SK-N-SH treated with all-trans-retinoic acid at 6 μM for 48 hours (cell line): ENCODE measurements around the gene ZSWIM5.
"Not testable (repeated sequence)": the region's sequence is repeated elsewhere in the genome, so short reads cannot be mapped to it uniquely, and the experiment has no call there.

ENCODE experiments used
- ATAC-seq: fragments of 200-7000 bp; cut with Tn5 transposase; 3 replicates; pipeline ENCODE4 v1.9.1; 2020; ENCODE audit warnings: mild to moderate bottlenecking, moderate library complexity
- ARNTL ChIP-seq: fragments of 450-650 bp; formaldehyde crosslinking; IDR thresholded peaks from 2 replicates; pipeline ENCODE4 v1.5.0; 2020; ENCODE audit warnings: low read depth, mild to moderate bottlenecking, moderate library complexity, borderline replicate concordance
- BACH2 ChIP-seq: fragments of 250-450 bp; sonication (Bioruptor Pico); IDR thresholded peaks from 2 replicates; pipeline ENCODE4 v1.9.0; 2021; ENCODE audit warnings: mild to moderate bottlenecking, borderline replicate concordance
- CSDC2 ChIP-seq: fragments of 250-450 bp; sonication (Bioruptor Pico); IDR thresholded peaks from 2 replicates; pipeline ENCODE4 v1.5.0; 2020; ENCODE audit warnings: mild to moderate bottlenecking, moderate library complexity
- GLIS3 ChIP-seq: fragments of 250-450 bp; sonication (Bioruptor Pico); IDR thresholded peaks from 2 replicates; pipeline ENCODE4 v1.5.0; 2020; ENCODE audit warnings: mild to moderate bottlenecking, moderate library complexity
- ISL1 ChIP-seq: fragments of 250-450 bp; sonication (Bioruptor Pico); IDR thresholded peaks from 2 replicates; pipeline ENCODE4 v2.1.2; 2022; ENCODE audit warnings: mild to moderate bottlenecking, moderate library complexity
- OSR1 ChIP-seq: fragments of 250-450 bp; sonication (Bioruptor Pico); IDR thresholded peaks from 2 replicates; pipeline ENCODE4 v1.8.0; 2022; ENCODE audit warnings: moderate library complexity, mild to moderate bottlenecking, inconsistent platforms
- PPARA ChIP-seq: fragments of 250-450 bp; sonication (Bioruptor Pico); IDR thresholded peaks from 2 replicates; pipeline ENCODE4 v1.5.0; 2020; ENCODE audit warnings: mild to moderate bottlenecking, borderline replicate concordance
- RARB ChIP-seq: fragments of 250-450 bp; sonication (Bioruptor Pico); IDR thresholded peaks from 2 replicates; pipeline ENCODE4 v1.8.0; 2021; ENCODE audit warnings: mild to moderate bottlenecking, moderate library complexity
- SNAI2 ChIP-seq: fragments of 250-450 bp; sonication (Bioruptor Pico); IDR thresholded peaks from 2 replicates; pipeline ENCODE4 v1.5.0; 2020; ENCODE audit warnings: mild to moderate bottlenecking, moderate library complexity
- TCF4 ChIP-seq: fragments of 250-450 bp; sonication (Bioruptor Pico); IDR thresholded peaks from 2 replicates; pipeline ENCODE4 v1.8.0; 2021; ENCODE audit warnings: mild to moderate bottlenecking, moderate library complexity, borderline replicate concordance
- TOX ChIP-seq: fragments of 250-450 bp; sonication (Bioruptor Pico); IDR thresholded peaks from 2 replicates; pipeline ENCODE4 v1.8.0; 2021; ENCODE audit warnings: mild to moderate bottlenecking, moderate library complexity, borderline replicate concordance
- ZC3H10 ChIP-seq: fragments of 250-450 bp; sonication (Bioruptor Pico); IDR thresholded peaks from 2 replicates; pipeline ENCODE4 v1.5.1; 2021; ENCODE audit warnings: mild to moderate bottlenecking, moderate library complexity
- ZFP3 ChIP-seq: fragments of 250-450 bp; sonication (Bioruptor Pico); IDR thresholded peaks from 2 replicates; pipeline ENCODE4 v1.5.0; 2020; ENCODE audit warnings: mild to moderate bottlenecking, moderate library complexity
- ZNF565 ChIP-seq: fragments of 450-650 bp; formaldehyde crosslinking; conservative IDR thresholded peaks from 2 replicates; pipeline ENCODE4 v1.5.0; 2020; ENCODE audit warnings: low read depth, mild to moderate bottlenecking, moderate library complexity
- ZNF70 ChIP-seq: fragments of 450-650 bp; formaldehyde crosslinking; IDR thresholded peaks from 2 replicates; pipeline ENCODE4 v1.5.0; 2020; ENCODE audit warnings: mild to moderate bottlenecking, moderate library complexity
- ZNF8 ChIP-seq: fragments of 450-650 bp; formaldehyde crosslinking; IDR thresholded peaks from 2 replicates; pipeline ENCODE4 v1.5.0; 2020; ENCODE audit warnings: mild to moderate bottlenecking, moderate library complexity
- TF ChIP-seq, protein P1 (sequence below): fragments of 250-450 bp; sonication (Bioruptor Pico); IDR thresholded peaks from 2 replicates; pipeline ENCODE4 v1.8.0; 2021; ENCODE audit warnings: low read depth, mild to moderate bottlenecking, moderate library complexity, borderline replicate concordance
- TF ChIP-seq, protein P2 (sequence below): fragments of 250-450 bp; sonication (Bioruptor Pico); IDR thresholded peaks from 2 replicates; pipeline ENCODE4 v1.5.1; 2020; ENCODE audit warnings: low read depth, mild to moderate bottlenecking, moderate library complexity
- TF ChIP-seq, protein P3 (sequence below): fragments of 250-450 bp; sonication (Bioruptor Pico); IDR thresholded peaks from 2 replicates; pipeline ENCODE4 v1.5.0; 2020; ENCODE audit warnings: mild to moderate bottlenecking, moderate library complexity
- TF ChIP-seq, protein P4 (sequence below): fragments of 250-450 bp; sonication (Bioruptor Pico); IDR thresholded peaks from 2 replicates; pipeline ENCODE4 v1.8.0; 2020; ENCODE audit warnings: mild to moderate bottlenecking, moderate library complexity, borderline replicate concordance

The ZSWIM5 gene

DNA sequence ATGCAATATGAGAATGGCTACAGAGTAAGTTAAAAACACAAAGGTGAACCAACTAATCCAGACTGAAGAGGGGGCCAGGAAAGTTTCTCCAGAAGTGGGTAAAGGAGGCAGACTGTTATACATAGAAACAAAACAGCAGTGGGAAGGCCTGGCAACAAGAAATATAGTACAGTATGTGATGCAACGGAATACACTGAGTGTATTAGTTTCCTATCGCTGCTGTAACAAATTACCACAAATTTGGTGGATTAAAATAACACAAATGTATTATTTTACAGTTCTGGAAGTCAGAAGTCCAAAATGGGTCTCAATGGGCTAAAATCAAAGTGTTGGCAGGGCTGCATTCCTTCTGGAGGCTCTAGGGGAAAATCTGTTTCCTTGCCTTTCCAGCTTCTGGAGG lies 95.2 kb downstream of the ZSWIM5 start:
- ATAC-seq, result no peak
- no peak for TF ChIP-seq OSR1
- TF ChIP-seq, protein P1, sequence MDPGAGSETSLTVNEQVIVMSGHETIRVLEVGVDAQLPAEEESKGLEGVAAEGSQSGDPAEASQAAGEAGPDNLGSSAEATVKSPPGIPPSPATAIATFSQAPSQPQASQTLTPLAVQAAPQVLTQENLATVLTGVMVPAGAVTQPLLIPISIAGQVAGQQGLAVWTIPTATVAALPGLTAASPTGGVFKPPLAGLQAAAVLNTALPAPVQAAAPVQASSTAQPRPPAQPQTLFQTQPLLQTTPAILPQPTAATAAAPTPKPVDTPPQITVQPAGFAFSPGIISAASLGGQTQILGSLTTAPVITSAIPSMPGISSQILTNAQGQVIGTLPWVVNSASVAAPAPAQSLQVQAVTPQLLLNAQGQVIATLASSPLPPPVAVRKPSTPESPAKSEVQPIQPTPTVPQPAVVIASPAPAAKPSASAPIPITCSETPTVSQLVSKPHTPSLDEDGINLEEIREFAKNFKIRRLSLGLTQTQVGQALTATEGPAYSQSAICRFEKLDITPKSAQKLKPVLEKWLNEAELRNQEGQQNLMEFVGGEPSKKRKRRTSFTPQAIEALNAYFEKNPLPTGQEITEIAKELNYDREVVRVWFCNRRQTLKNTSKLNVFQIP (CRISPR knock-in tag), result no peak
- no peak for TF ChIP-seq ZNF565 (CRISPR knock-in tag)
- no peak for TF ChIP-seq BACH2

DNA sequence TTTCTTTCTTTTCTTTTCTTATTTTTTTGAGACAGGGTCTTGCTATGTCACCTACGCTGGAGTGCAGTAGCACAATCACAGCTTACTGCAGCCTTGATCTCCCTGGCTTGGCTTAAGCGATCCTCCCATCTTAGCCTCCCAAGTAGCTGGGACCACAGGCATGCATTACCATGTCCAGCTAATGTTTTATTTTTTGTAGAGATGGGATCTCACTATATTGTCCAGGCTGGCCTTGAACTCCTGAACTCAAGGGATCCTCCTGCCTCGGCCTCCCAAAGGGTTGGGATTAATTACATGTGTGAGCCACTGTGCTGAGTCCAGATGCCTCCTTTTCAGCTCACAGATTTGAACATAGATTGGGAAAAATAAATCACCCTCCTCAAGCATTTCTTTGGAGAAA lies 98.6 kb downstream of the ZSWIM5 start:
- TF ChIP-seq, protein P1 (CRISPR knock-in tag), result no peak
- TF ChIP-seq OSR1, result no peak
- TF ChIP-seq ARNTL, result no peak
- TF ChIP-seq RARB (CRISPR knock-in tag), result no peak
- TF ChIP-seq ZNF70 (CRISPR knock-in tag), result no peak
- no peak for TF ChIP-seq GLIS3 (CRISPR knock-in tag)
- no peak for TF ChIP-seq TOX
- TF ChIP-seq ZC3H10, result no peak
- no peak for TF ChIP-seq PPARA
- no peak for TF ChIP-seq ZFP3
- TF ChIP-seq, protein P2, sequence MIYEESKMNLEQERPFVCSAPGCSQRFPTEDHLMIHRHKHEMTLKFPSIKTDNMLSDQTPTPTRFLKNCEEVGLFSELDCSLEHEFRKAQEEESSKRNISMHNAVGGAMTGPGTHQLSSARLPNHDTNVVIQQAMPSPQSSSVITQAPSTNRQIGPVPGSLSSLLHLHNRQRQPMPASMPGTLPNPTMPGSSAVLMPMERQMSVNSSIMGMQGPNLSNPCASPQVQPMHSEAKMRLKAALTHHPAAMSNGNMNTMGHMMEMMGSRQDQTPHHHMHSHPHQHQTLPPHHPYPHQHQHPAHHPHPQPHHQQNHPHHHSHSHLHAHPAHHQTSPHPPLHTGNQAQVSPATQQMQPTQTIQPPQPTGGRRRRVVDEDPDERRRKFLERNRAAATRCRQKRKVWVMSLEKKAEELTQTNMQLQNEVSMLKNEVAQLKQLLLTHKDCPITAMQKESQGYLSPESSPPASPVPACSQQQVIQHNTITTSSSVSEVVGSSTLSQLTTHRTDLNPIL (CRISPR knock-in tag), result no peak
- TF ChIP-seq SNAI2 (CRISPR knock-in tag), result no peak
- TF ChIP-seq ISL1, result no peak
- no peak for TF ChIP-seq ZNF8 (CRISPR knock-in tag)
- TF ChIP-seq CSDC2 (CRISPR knock-in tag), result no peak
- TF ChIP-seq, protein P3, sequence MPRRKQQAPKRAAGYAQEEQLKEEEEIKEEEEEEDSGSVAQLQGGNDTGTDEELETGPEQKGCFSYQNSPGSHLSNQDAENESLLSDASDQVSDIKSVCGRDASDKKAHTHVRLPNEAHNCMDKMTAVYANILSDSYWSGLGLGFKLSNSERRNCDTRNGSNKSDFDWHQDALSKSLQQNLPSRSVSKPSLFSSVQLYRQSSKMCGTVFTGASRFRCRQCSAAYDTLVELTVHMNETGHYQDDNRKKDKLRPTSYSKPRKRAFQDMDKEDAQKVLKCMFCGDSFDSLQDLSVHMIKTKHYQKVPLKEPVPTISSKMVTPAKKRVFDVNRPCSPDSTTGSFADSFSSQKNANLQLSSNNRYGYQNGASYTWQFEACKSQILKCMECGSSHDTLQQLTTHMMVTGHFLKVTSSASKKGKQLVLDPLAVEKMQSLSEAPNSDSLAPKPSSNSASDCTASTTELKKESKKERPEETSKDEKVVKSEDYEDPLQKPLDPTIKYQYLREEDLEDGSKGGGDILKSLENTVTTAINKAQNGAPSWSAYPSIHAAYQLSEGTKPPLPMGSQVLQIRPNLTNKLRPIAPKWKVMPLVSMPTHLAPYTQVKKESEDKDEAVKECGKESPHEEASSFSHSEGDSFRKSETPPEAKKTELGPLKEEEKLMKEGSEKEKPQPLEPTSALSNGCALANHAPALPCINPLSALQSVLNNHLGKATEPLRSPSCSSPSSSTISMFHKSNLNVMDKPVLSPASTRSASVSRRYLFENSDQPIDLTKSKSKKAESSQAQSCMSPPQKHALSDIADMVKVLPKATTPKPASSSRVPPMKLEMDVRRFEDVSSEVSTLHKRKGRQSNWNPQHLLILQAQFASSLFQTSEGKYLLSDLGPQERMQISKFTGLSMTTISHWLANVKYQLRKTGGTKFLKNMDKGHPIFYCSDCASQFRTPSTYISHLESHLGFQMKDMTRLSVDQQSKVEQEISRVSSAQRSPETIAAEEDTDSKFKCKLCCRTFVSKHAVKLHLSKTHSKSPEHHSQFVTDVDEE (CRISPR knock-in tag), result no peak
- ATAC-seq, result no peak

DNA sequence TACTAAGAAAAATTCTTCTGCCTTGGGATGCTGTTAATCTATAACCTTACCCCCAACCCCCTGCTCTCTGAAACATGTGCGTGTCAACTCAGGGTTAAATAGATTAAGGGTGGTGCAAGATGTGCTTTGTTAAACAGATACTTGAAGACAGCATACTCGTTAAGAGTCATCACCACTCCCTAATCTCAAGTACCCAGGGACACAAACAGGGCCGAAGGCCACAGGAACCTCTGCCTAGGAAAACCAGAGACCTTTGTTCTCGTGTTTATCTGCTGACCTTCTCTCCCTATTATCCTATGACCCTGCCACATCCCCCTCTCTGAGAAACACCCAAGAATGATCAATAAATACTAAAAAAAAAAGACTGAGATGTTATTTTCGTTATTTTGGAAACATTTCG lies 99.5 kb downstream of the ZSWIM5 start:
- ATAC-seq, result not testable (repeated sequence)

DNA sequence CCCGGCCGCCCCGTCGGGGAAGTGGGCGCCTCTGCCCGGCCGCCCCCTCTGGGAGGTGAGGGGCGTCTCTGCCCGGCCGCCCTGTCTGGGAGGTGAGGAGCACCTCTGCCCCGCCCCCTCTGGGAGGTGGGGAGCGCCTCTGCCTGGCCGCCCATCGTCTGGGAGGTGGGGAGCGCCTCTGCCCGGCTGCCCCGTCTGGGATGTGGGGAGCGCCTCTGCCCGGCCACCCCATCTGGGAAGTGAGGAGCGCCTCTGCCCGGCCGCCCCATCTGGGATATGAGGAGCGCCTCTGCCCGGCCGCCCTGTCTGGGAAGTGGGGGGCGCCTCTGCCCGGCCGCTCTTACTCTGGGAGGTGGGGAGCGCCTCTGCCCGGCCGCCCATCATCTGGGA lies 100.3 kb downstream of the ZSWIM5 start:
- ATAC-seq, result not testable (repeated sequence)

DNA sequence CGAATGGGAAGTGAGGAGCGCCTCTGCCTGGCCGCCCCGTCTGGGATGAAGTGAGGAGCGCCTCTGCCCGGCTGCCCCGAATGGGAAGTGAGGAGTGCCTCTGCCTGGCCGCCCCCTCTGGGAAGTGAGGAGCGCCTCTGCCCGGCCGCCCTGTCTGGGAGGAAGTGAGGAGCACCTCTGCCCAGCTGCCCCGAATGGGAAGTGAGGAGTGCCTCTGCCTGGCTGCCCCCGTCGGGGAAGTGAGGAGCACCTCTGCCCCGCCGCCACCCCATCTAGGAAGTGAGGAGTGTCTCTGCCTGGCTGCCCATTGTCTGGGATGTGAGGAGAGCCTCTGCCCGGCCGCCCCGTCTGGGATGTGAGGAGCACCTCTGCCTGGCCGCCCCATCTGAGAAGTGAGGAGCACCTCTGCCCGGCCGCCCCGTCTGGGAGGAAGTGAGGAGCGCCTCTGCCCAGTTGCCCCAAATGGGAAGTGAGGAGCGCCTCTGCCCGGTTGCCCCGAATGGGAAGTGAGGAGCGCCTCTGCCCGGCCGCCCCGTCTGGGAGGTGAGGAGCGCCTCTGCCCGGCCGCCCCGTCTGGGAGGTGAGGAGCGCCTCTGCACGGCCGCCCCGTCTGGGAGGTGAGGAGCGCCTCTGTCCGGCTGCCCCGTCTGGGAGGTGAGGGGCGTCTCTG lies 100.8 kb downstream of the ZSWIM5 start:
- ATAC-seq, result not testable (repeated sequence)

DNA sequence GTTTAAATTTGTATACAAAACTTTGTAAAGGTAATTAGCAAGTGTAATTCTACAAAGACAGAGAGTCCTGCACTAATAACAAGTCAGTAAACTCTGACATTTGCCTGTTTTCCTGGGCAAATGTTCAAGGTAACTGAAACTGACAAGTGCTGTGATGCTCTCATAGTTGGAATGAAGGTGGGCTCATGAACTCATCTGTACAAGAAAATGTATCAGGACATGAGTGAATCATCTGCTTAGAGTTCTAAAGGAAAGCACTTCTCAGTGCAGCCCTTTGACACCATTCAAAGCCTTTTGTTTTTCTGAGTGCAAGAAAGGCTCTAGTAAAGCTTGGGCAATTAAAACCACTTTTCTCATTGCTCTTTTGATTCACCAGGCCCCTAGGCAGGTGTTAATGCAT lies 102.9 kb downstream of the ZSWIM5 start:
- no peak for ATAC-seq
- TF ChIP-seq TCF4, result no peak
- TF ChIP-seq, protein P4, sequence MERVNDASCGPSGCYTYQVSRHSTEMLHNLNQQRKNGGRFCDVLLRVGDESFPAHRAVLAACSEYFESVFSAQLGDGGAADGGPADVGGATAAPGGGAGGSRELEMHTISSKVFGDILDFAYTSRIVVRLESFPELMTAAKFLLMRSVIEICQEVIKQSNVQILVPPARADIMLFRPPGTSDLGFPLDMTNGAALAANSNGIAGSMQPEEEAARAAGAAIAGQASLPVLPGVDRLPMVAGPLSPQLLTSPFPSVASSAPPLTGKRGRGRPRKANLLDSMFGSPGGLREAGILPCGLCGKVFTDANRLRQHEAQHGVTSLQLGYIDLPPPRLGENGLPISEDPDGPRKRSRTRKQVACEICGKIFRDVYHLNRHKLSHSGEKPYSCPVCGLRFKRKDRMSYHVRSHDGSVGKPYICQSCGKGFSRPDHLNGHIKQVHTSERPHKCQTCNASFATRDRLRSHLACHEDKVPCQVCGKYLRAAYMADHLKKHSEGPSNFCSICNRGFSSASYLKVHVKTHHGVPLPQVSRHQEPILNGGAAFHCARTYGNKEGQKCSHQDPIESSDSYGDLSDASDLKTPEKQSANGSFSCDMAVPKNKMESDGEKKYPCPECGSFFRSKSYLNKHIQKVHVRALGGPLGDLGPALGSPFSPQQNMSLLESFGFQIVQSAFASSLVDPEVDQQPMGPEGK (CRISPR knock-in tag), result no peak
- TF ChIP-seq, all 23 proteins: peak for 0
